ENCODE data around the gene ABLIM1. TPM values are rescaled to one million over a fixed set of nuclear protein-coding genes. Genes with fewer than 3 reads are reported as not detected.

Gene ABLIM1
- total RNA-seq, 2 experiments from 2014 or later: 157 to 159 TPM

DNA sequence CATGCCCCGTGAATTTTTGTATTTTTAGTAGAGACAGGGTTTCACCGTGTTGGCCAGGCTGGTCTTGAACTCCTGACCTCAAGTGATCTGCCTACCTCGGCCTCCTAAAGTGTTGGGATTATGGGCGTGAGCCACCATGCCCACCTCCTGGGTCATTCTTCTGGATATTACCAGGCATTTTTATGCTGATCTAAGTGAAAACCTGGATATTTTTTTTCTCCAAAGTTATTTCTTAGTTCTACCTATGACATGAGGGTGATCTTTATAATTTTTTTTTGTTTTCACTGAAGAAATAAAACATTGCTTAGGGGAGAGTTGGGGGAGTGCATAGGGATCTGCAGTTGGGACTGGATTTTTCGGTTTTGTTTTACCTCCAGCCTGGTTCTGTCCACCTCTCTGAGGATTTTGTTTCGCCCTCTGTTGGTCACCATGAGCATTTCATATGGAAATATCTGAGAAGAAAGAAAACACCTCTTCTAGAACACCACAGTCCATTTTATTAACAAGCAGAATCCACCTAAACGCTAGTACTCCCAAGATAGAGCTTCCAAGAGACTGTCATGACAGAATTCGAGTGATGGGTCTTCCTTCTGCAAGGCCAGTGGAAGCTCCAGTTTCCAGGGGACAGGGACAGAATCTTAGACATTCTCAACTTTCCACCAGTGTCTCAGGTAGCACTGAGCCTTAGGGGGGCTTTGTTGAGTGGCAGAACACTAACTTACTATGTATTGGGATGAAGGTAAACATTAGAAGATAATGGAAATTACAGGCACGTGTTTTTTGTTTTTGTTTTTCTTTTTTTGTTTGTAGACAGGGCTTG is 220.4 kb downstream of the ABLIM1 start:
- Mint-ChIP-seq H3K9me3 (no peaks in the 10 kb centered on the region), H3K36me3 (ENCODE audit: low read depth) (peaks cover 43% of the 10 kb centered on the region), H3K27ac (no peak overlapping the region), H3K27me3 (ENCODE audit: low read depth) (no peaks in the 10 kb centered on the region), H3K4me1 (ENCODE audit: low read depth) (no peaks in the 10 kb centered on the region), H3K4me3 (no peak overlapping the region)
- intact Hi-C loops (cut with micrococcal nuclease): loop anchor here (1.0 kb wide), 1 partner anchor 133 kb away; no protein-coding TSS in a partner anchor
- DNase-seq: no peak
- CTCF ChIA-PET: interaction anchor here (0.6 to 2.3 kb wide), 2 partner anchors 134 to 267 kb away, joined by 3 to 15 read pairs; no protein-coding TSS in a partner anchor

DNA sequence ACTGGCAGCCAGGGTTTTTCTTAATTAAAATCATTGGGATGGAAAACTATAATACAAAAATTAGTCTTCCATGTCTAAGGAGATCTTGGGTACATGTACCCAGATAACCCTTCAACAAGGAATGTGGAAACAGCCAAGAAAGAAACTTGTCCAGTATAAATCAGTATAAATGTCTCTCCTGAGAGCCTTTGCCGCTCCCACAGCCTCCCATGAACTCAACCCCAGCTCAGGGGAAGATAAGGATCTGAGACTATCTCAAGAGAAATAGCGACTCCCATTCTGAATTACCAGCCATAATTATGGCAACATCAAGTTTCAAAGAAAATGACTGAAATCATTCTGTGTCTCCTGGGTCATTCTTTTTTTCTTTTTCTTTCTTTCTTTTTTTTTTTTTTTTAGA is 221.1 kb downstream of the ABLIM1 start:
- Mint-ChIP-seq H3K4me3 (no peak overlapping the region), H3K27ac (no peak overlapping the region), H3K9me3 (no peaks in the 10 kb centered on the region), H3K4me1 (ENCODE audit: low read depth) (no peaks in the 10 kb centered on the region), H3K36me3 (ENCODE audit: low read depth) (peaks cover 44% of the 10 kb centered on the region), H3K27me3 (ENCODE audit: low read depth) (no peaks in the 10 kb centered on the region)
- CTCF ChIA-PET: interaction anchor here (0.6 to 2.3 kb wide), 2 partner anchors 133 to 267 kb away, joined by 3 to 15 read pairs; no protein-coding TSS in a partner anchor
- intact Hi-C loops (cut with micrococcal nuclease): loop anchor here (1.0 kb wide), 1 partner anchor 133 kb away; no protein-coding TSS in a partner anchor
- DNase-seq: no peak

DNA sequence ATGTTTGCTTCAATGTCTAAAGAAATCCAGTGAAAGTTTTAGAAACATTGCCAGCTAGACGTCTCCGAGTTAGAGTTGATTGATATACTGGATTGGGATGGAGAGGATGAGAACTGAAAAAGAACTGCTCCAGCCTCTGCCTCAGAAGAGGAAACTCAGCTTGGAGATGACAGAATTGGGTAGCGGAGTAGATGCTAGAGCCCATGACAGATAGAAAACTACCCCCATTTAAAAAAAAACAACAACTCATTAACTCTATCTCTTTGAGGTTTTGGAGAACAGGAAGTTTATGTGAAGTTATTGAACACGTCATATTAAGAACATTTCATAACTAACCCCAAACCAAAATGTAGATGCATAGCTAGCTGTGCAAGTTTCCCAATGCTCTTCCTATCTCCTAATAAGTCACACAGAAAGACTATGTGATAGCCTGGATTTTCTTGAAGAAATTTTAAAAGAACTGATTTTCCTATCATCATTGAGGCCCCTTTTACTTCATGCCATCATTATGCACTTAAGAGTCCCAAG is 225.4 kb downstream of the ABLIM1 start:
- Mint-ChIP-seq H3K27me3 (ENCODE audit: low read depth) (no peaks in the 10 kb centered on the region), H3K4me1 (ENCODE audit: low read depth) (peaks cover 2% of the 10 kb centered on the region), H3K4me3 (no peak overlapping the region), H3K36me3 (ENCODE audit: low read depth) (peaks cover 33% of the 10 kb centered on the region), H3K27ac (no peak overlapping the region), H3K9me3 (no peaks in the 10 kb centered on the region)
- CTCF ChIA-PET: interaction anchor here (2.1 kb wide), 1 partner anchor 129 kb away, joined by 11 read pairs; no protein-coding TSS in a partner anchor
- DNase-seq: no peak
- intact Hi-C loops (cut with micrococcal nuclease): no loop called here

DNA sequence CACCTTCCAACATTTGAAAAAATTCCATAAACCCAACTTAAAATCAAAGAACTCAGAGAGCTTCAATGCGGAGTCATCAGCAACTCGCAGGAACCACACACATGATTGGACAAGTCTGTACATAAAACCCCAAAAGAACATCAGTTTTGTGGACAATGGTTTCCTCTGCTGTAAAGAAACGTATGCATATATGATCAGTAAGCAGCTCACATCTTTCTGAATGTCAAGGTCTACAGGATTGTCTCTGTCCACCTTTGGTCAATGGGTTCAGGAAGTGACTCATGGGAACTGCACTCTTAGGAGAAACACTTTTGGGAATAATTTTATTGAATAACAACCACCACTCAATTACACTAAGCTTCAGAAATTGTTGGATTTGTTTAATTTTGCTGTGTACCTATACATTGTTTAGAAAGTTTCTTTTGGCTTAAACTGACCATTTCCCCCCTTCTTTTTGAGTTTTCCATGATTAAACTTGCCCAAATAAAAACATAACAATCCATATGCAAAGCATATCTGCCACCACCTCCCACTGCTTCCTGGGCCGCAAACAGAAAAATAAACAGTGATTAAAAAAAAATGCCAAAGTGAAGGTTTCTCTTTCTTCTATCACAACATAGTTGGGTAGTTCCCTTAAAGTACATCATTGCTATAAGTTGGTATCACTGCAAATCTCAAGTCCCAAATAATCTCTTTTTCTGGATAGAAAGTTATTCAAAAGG is 226.5 kb downstream of the ABLIM1 start:
- no peaks in the 10 kb centered on the region for H3K27me3 Mint-ChIP-seq (ENCODE audit: low read depth)
- no peak overlapping the region for H3K4me3 Mint-ChIP-seq
- H3K36me3 Mint-ChIP-seq (ENCODE audit: low read depth): peaks cover 32% of the 10 kb centered on the region
- peaks cover 2% of the 10 kb centered on the region for H3K4me1 Mint-ChIP-seq (ENCODE audit: low read depth)
- peak overlapping the region; percentile 34 for H3K27ac Mint-ChIP-seq
- CTCF ChIA-PET: interaction anchor here (0.6 to 1.0 kb wide), 4 partner anchors 9 to 127 kb away, joined by 3 to 4 read pairs (median 4); no protein-coding TSS in a partner anchor
- intact Hi-C loops (cut with micrococcal nuclease): no loop called here
- no peaks in the 10 kb centered on the region for H3K9me3 Mint-ChIP-seq
- DNase-seq: no peak

DNA sequence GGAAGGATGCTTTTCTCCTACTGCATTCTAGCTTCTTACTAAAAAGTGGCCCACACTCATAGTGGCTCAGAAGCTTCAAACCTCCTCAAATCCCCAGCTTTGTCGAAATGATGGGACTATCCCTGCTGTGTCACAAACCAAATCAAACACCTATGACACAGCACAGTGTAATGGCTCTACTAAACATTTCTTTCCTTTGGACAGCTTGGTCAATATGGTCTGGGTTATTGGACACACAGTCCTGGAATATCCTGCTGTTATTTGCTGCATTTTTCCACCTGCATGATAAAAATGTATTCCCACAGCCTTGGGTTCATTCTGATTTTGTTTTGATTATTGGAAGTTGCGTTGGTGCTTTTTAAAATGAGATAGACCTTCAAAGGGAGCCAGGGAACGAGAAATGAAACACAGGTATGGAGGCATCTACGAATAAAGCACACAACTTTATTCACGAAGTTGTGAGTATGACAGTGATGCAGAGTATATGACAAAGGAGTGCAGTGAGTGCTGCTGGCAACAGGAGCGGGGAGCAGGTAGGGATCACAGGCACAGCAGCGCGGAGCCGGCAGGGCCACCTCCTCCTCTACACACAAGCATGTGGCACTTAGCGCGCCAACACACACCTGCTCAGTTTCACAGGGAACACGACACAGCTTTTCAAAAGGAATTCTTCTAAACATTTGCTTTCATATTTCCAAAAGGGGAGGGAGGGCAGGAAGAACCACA is 227.2 kb downstream of the ABLIM1 start:
- intact Hi-C loops (cut with micrococcal nuclease): no loop called here
- H3K27me3 Mint-ChIP-seq (ENCODE audit: low read depth): no peaks in the 10 kb centered on the region
- H3K4me1 Mint-ChIP-seq (ENCODE audit: low read depth): peaks cover 2% of the 10 kb centered on the region
- DNase-seq: no peak
- CTCF ChIA-PET: interaction anchor here (0.8 to 1.0 kb wide), 2 partner anchors 33 to 127 kb away, joined by 3 to 4 read pairs; no protein-coding TSS in a partner anchor
- peak overlapping the region; percentile 28 for H3K27ac Mint-ChIP-seq
- no peaks in the 10 kb centered on the region for H3K9me3 Mint-ChIP-seq
- H3K36me3 Mint-ChIP-seq (ENCODE audit: low read depth): peaks cover 26% of the 10 kb centered on the region
- no peak overlapping the region for H3K4me3 Mint-ChIP-seq

DNA sequence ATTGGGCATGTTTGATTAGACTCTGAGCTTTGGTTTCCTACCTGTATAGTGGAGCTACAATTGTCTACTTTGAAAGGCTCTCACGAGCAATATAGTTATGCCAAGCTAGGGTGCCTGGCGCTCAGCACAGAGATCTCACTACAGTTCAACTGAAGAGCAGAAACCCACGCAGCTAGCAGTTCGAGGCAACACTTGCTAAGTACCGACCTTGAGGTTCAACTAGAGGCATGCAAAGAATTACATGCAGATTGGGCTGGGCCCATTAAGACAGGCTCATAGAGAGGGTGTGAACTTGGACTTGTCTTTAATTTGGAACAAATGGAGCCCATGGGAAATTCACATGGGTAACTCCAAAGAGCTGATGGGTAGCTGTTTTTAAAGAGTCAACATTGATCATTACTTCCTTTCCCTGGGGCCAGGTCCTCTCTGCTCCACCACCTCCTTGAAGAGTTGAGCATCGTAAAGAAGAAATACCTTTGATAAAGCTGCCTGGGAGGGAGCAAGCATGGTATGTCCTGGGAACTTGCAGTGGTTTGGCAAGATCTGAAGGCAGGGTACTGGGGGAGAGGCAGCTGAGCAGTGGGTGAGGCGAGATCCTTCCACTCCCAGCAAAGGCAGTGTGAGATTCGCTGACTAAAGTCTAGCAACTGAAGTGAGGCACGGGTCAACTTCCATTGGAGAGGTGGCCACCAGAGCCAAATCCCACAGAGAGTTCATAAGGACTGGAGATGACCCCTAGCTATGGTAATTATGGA is 228.3 kb downstream of the ABLIM1 start:
- intact Hi-C loops (cut with micrococcal nuclease): no loop called here
- no peaks in the 10 kb centered on the region for H3K27me3 Mint-ChIP-seq (ENCODE audit: low read depth)
- no peak overlapping the region for H3K27ac Mint-ChIP-seq
- H3K9me3 Mint-ChIP-seq: no peaks in the 10 kb centered on the region
- CTCF ChIA-PET: no interaction called here
- H3K4me3 Mint-ChIP-seq: no peak overlapping the region
- peaks cover 2% of the 10 kb centered on the region for H3K4me1 Mint-ChIP-seq (ENCODE audit: low read depth)
- DNase-seq: no peak
- H3K36me3 Mint-ChIP-seq (ENCODE audit: low read depth): peaks cover 21% of the 10 kb centered on the region

DNA sequence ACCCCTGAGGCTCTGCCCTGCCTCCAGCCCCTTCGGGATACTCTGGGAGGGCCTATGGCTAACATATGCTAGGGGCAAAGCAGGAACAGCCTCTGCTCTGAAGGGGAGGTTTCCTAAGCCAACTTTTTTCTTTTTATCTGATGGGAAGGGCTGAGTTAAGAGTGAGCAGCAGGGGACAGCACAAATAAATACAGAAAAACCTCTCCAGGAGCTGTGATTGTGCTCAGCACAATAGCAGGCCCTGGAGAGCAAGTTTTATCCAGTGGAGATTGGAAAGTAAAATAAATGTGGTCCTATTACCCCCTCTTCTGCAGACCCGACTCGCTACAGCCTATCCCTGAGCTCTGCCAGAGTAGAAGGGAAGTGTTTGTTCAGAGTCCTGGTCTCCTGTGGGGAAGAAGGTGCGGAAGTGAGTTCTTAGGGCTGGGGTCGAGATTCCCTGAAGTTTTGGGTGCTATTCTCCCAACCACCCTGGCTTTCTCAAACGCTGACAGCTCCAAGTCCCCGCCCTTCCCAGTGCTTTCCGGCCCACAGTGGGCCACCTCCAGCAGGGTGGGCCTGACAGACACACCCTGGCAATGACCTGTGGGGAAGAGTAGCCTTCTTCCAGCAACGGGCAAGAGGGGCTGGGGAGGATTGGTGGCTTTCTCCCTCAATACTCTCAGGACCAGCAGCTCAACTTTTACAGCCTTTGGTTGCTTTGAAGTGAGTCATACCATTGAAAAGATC is 230.8 kb downstream of the ABLIM1 start:
- intact Hi-C loops (cut with micrococcal nuclease): no loop called here
- H3K9me3 Mint-ChIP-seq: no peaks in the 10 kb centered on the region
- CTCF ChIA-PET: no interaction called here
- H3K4me3 Mint-ChIP-seq: no peak overlapping the region
- peaks cover 20% of the 10 kb centered on the region for H3K36me3 Mint-ChIP-seq (ENCODE audit: low read depth)
- peaks cover 2% of the 10 kb centered on the region for H3K4me1 Mint-ChIP-seq (ENCODE audit: low read depth)
- no peak for DNase-seq
- H3K27ac Mint-ChIP-seq: no peak overlapping the region
- no peaks in the 10 kb centered on the region for H3K27me3 Mint-ChIP-seq (ENCODE audit: low read depth)

DNA sequence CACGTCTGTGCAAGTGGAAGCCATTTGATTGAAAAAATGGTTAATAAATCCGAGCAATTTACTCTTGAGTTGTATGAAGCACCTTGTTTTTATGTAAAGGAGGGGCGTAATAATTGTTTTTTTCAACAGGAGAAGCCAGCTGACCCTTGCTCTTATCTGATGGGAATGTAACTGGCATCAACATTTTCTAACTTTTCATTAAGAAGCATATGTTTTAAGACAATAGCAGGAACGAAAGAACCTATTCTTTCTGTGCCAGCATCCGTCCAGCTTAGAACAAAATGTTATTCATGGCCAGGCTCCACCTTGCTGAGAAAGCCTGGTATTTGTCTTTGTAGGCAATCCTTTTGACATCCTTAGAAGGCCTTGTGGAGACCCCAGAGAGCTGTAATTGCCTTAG is 231.6 kb downstream of the ABLIM1 start:
- Mint-ChIP-seq H3K36me3 (ENCODE audit: low read depth) (peaks cover 14% of the 10 kb centered on the region), H3K27me3 (ENCODE audit: low read depth) (no peaks in the 10 kb centered on the region), H3K9me3 (no peaks in the 10 kb centered on the region), H3K27ac (no peak overlapping the region), H3K4me3 (no peak overlapping the region), H3K4me1 (ENCODE audit: low read depth) (peaks cover 2% of the 10 kb centered on the region)
- intact Hi-C loops (cut with micrococcal nuclease): no loop called here
- no peak for DNase-seq
- CTCF ChIA-PET: interaction anchor here (0.6 kb wide), 1 partner anchor 84 kb away, joined by 3 read pairs; no protein-coding TSS in a partner anchor

DNA sequence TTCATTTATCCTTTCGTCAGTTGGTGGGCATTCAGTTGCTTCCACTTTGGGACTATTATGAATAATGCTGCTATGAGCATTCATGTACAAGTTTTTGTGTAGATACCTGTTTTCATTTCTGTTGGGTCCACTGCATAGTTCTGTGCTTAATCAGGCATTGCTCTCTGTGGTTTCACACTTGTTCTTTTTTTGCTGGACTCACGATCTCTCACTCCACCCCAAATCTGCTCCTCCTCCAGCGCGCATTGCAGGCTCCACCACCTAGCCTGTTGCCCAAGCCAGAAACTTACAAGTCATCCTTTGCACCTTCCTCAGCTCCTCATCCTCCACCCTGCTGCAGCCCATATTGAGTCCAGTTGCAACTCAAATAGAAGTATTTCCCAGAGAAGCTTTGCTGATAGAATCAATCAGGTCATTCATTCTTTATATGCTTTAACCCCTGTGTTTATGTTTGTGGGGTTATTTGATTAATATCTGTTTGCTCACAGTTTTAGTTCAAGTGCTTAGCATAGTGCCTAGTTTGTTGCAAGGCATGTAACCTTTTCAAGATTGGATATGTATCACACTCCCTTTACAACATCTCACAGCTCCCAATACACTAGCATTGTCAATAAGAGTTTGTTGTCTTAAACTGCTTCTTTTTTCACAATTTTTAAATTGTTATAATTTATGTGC is 237.1 kb downstream of the ABLIM1 start:
- H3K27me3 Mint-ChIP-seq (ENCODE audit: low read depth): peaks cover 5% of the 10 kb centered on the region
- no peaks in the 10 kb centered on the region for H3K36me3 Mint-ChIP-seq (ENCODE audit: low read depth)
- H3K4me3 Mint-ChIP-seq: no peak overlapping the region
- DNase-seq: no peak
- CTCF ChIA-PET: no interaction called here
- H3K9me3 Mint-ChIP-seq: no peaks in the 10 kb centered on the region
- H3K27ac Mint-ChIP-seq: no peak overlapping the region
- intact Hi-C loops (cut with micrococcal nuclease): no loop called here
- no peaks in the 10 kb centered on the region for H3K4me1 Mint-ChIP-seq (ENCODE audit: low read depth)

DNA sequence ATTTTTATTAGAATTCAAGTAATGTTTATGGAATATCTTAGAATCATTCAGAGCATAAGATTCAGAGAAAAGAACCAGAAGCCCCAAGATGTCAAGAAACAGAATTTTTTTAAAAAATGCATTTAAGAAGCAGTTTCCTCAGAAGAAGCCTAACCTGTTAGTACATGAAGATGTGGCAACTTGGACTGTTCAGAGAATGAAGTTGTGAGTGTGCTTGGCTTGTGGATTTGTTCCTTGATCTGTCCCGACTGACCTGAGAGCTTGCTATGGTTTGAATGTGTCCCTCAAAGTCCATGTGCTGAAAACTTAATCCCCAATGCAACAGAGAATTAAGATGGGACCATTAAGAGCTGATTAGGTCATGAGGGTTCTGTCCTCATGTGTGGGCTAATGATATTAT is 240.0 kb downstream of the ABLIM1 start:
- Mint-ChIP-seq H3K4me1 (ENCODE audit: low read depth) (no peaks in the 10 kb centered on the region), H3K27ac (no peak overlapping the region), H3K36me3 (ENCODE audit: low read depth) (no peaks in the 10 kb centered on the region), H3K27me3 (ENCODE audit: low read depth) (peaks cover 5% of the 10 kb centered on the region), H3K9me3 (no peaks in the 10 kb centered on the region), H3K4me3 (no peak overlapping the region)
- CTCF ChIA-PET: no interaction called here
- no peak for DNase-seq
- intact Hi-C loops (cut with micrococcal nuclease): no loop called here

All from activated naive CD4-positive, alpha-beta T cell treated with anti-CD3 and anti-CD28 coated beads for 36 hours (primary cell).